Aortic smooth muscle cell (primary cell): ENCODE data around the gene C10orf90. TPM values are rescaled to one million over a fixed set of nuclear protein-coding genes. Genes with fewer than 3 reads are reported as not detected.

Experiments used
- total RNA-seq: library from RNA; depleted of rRNA; stranded (reverse); fragments of >200 nt; gene quantifications from 2 replicates; pipeline ENCODE4 v1.2.3, GENCODE V29; 2014

C10orf90 gene
- 0.06 and 0.13 TPM in 2 replicates for total RNA-seq

DNA sequence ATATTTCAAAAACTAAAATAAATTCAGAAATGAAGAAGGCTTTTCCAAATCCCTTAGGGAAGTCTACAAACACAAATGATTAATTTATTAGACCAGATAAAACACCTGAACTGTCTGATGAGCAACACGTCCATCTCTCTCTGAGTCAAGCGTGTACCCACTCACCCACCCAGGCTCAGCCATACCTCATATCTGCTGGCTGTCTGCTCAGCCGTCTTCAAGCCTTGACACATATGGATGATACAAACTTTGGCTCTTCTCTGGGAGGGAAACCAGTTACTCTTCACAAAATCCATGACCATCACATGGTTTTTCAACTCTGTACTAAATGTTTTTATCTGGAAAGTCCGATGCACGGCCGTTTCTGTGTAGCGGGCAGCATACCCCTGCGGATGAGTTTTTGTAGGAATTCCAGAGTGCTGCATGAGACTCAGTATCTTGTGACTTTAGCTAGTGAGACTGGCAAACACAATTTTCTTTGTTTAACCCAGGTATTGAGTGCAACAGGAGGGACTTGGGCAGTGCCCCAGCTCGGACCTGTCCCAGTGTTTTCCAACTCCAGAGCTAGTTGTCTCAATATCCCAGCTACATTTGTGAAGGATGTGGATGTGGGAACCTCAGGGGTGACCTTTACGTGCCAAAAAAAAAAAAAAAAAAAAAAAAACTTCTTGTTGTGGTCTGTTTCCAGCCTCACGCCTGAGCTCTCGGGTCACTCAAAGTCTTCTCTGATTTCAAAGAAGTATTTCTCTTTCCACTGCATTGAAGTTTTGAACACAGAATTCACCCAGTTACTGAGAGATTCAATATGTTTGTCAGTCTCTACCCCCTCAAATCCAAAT is at the start of gene C10orf90:
Gene C10orf90 (minus strand): TSS at position 638 of the 839 bp plus-strand sequence. CDS start 213 bp downstream, at position 425.

GRCh38 chr10:126387931-126388911 is 282.3 kb downstream of the C10orf90 start, which contains the start of gene ADAM12:
Gene ADAM12 (minus strand): TSS chr10:126388477. CDS start chr10:126388145, 332 bp downstream.

Other genes starting within 250 kb of the C10orf90 start
- 72.9 and 80.1 TPM in 2 replicates for gene DOCK1, start 234.7 kb upstream of the C10orf90 start, total RNA-seq